GM21360 (cell line): Measurements from ENCODE around the gene FGF2.
A peak's percentile ranks its signal among the peaks of the same experiment; 100 is the strongest.
"Not testable (repeated sequence)": the region's sequence is repeated elsewhere in the genome, so short reads cannot be mapped to it uniquely, and the experiment has no call there.

Experiments
- ATAC-seq: cut with Tn5 transposase; IDR thresholded peaks from one replicate; pipeline ENCODE4 v1.9.1; 2021; ENCODE audit warnings: mild to moderate bottlenecking, moderate library complexity; ENCODE audit not compliant: unreplicated experiment

FGF2 gene

GRCh38 chr4:122826553-122827257 lies at the start of gene FGF2:
TSS of gene FGF2 (plus strand) at chr4:122826831. CDS start at chr4:122827175, 344 bp downstream.
- peak; percentile 7 for ATAC-seq

GRCh38 chr4:122776916-122777315 lies 49.7 kb upstream of the FGF2 start:
- ATAC-seq: no peak

- ATAC-seq: no peak
Observed at GRCh38 chr4:122777846-122778673, 48.6 kb upstream of the FGF2 start.

GRCh38 chr4:122781486-122781885 lies 45.1 kb upstream of the FGF2 start:
- ATAC-seq: no peak

- no peak for ATAC-seq
Observed at GRCh38 chr4:122783301-122784215, 43.1 kb upstream of the FGF2 start.

GRCh38 chr4:122784261-122784660 lies 42.4 kb upstream of the FGF2 start:
- ATAC-seq: no peak

GRCh38 chr4:122785099-122785498 lies 41.5 kb upstream of the FGF2 start:
- ATAC-seq: no peak

- ATAC-seq: not testable (repeated sequence)
Observed at GRCh38 chr4:122786296-122786695, 40.3 kb upstream of the FGF2 start.

- ATAC-seq: not testable (repeated sequence)
Observed at GRCh38 chr4:122786920-122787319, 39.7 kb upstream of the FGF2 start.

GRCh38 chr4:122787940-122788339 lies 38.7 kb upstream of the FGF2 start:
- ATAC-seq: no peak

GRCh38 chr4:122788935-122789334 lies 37.7 kb upstream of the FGF2 start:
- ATAC-seq: no peak

- ATAC-seq: no peak
Observed at GRCh38 chr4:122793811-122794210, 32.8 kb upstream of the FGF2 start.

- no peak for ATAC-seq
Observed at GRCh38 chr4:122796801-122797404, 29.7 kb upstream of the FGF2 start.

GRCh38 chr4:122797405-122798094 lies 29.1 kb upstream of the FGF2 start:
- ATAC-seq: no peak

- peak; percentile 55 for ATAC-seq
Observed at GRCh38 chr4:122798101-122798500, 28.5 kb upstream of the FGF2 start.

- no peak for ATAC-seq
Observed at GRCh38 chr4:122798917-122799316, 27.7 kb upstream of the FGF2 start.

- ATAC-seq: no peak
Observed at GRCh38 chr4:122803788-122804208, 22.8 kb upstream of the FGF2 start.

- no peak for ATAC-seq
Observed at GRCh38 chr4:122806981-122807679, 19.5 kb upstream of the FGF2 start.

GRCh38 chr4:122810669-122811068 lies 16.0 kb upstream of the FGF2 start:
- no peak for ATAC-seq
